CD4-positive, alpha-beta T cell treated with Interleukin-2 at 100 ng/mL for 4 hours (primary cell): ENCODE measurements around the gene UNC79.
"Not testable (repeated sequence)": the region's sequence is repeated elsewhere in the genome, so short reads cannot be mapped to it uniquely, and the experiment has no call there.

Source experiments
- DNase-seq: peaks from one replicate; pipeline ENCODE4 v3.0.0-alpha.2; 2020; ENCODE audit warnings: low spot score

The UNC79 gene

GRCh38 chr14:93430315-93431035, at the start of gene UNC79:
UNC79 (plus strand) TSS chr14:93430939; CDS start chr14:93431030, 91 bp downstream.
- DNase-seq = no peak

DNA sequence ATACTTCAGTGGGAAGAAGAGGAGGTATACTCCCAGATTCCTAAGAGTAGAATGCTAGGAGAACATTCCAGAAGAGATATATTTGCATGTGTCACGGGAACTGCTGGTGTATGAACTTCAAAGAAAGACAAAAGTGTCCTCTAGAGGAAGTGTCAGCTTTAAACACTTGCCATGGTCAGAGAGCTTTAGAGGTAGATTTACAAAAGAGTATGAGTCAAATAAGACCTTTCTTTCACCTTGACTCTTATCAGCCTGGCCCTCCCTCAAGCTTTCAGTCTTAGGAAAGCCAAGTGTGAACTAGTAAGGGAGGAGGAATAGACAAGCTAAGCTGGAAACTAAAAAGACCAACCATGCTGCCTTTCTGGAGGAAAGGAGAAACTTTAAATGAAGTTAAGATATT, 49.1 kb upstream of the UNC79 start:
- DNase-seq = no peak

- DNase-seq = not testable (repeated sequence)
Observed at GRCh38 chr14:93384256-93384655, 46.5 kb upstream of the UNC79 start.

GRCh38 chr14:93395231-93395630, 35.5 kb upstream of the UNC79 start:
- no peak for DNase-seq

DNA sequence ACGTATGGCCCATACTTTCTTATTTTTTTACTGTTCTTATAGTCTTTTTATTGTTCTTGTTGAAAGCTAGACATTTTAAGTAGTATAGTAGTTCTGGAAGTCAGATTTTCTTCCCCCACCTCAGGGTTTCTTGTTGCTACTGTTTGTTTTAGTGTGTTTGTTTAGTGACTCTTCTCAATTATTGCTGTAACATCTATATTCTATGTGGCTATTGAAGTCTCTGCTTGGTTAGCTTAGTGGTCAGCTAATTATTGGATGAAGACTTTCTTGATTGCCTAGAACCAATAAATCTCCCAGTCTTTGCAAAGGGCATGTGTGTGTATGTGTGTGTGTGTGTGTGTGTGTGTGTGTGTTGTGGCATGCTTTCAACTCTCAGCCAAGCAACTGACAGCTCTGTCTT, 34.3 kb upstream of the UNC79 start:
- no peak for DNase-seq

- no peak for DNase-seq
Observed at GRCh38 chr14:93398491-93398890, 32.2 kb upstream of the UNC79 start.

DNA sequence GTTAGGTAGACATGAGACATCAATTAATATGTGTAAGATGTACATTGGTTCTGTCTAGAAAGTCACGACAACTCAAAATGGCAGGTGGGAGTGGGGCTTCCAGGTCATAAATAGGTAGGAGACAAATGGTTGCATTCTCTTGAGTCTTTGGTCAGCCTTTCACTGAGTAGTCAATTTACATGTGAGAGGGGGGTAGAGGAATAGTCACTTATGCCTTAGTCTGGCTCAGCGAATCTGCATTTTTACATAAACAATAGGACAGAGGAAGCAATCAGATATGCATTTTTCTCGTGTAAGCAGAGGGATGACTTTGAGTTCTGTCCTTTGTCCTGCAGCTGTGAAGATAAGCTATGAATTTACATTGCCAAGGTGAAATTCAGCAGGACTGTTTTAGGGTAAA, 27.8 kb upstream of the UNC79 start:
- no peak for DNase-seq

- DNase-seq = no peak
Observed at GRCh38 chr14:93410021-93410420, 20.7 kb upstream of the UNC79 start.

GRCh38 chr14:93410893-93411292, 19.8 kb upstream of the UNC79 start:
- DNase-seq = no peak

DNA sequence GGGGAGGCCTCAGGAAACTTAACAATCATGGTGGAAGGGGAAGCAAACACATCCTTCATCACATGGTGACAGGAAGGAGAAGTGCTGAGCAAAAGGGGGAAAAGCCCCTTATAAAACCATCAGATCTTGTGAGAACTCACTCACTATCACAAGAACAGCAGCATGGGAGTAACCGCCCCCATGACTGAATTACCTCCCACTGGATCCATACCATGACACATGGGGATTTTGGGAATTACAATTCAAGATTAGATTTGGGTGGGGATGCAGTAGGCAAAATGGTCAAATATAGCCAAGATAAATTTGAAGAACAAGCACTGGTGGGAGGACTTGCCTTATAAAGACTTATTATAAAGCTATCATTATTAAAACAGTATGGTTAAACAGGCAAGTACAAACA, 5.6 kb upstream of the UNC79 start:
- DNase-seq = not testable (repeated sequence)

DNA sequence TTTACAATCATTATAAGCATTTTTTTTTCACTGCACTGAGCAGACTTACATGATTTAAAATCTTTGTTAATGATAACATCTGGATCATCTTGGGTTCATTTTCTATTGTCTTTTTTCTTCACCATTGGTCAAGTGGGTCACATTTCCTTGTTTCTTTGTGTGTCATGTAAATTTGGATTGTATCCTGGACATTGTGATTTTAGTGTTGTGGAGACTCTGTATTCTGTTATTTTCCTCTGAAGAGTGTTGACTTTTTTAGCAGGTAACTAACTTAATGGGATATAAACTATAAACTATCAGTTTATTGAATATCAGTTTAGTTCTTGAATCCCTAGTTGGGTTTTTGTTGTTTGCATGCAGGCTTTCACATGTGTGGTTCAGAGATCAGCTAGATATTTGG, 4.0 kb upstream of the UNC79 start:
- no peak for DNase-seq

DNA sequence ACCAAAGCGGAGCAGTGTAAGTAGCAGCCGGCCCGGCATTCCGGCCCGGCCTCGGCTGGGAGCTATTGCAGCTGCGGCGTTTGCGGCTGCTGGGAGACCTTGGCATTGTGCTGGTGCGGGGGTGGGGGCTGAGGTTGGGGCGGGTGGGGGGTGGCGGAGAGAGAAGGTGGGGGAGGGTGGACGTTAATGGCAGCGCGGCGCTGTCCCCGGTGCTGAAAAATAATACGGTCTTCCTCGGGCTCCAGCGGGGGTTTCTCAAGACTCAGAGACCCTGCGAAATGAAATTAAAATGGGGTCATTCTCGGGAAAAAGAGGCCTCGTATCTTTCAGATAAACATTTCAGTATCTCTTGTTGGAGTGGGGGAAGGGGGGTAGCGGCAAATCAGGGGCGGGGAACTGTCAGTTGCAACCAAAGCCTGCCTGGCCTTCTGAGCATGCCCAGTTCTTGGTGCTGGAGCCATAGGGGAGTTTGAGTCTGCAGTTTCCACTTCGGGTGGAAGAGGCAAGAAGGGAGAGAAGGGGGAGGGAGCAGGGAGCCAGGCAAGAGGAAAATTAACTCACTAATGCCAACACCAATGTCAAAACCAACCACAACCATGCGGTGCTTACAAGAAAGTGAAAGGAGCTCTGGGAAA, 414 bp downstream of the UNC79 start:
- no peak for DNase-seq

DNA sequence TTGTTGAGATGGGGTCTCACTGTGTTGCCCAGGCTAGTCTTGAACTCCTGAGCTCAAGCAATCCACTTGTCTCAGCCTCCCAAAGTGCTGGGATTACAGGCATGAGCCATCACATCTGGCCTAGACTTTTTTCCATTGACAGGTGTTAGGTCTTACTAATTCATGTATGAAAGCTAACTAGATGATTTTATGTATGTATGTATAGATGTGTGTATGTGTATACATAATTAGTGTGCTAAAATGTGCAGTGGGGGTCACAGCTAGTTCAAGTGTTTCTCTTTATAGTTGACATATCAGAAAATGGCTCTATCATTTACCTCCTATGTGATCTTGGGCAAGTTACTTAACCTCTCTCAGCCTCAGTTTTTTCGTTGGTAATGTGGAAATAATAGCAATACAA, 23.5 kb downstream of the UNC79 start:
- no peak for DNase-seq

DNA sequence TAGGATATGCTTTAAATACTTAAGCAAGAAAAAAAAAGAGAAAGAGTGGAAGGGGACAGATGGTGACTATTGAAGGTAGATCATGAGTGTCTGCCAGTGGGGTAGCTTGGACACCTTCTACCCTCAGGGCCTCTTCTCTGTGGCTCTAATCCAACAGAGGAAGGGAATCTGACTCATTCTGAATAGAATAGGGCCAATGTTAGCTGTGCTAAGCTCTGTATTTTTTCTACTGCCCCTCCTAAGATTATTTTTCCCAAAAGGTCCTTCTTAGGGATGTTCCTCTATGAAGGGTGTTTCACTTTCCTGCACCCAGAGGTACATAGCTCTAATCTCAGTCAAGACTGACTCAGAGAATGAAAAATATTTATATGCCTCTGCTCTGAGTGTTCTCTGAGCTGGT, 25.6 kb downstream of the UNC79 start:
- DNase-seq = no peak

- no peak for DNase-seq
Observed at GRCh38 chr14:93458234-93458633, 27.5 kb downstream of the UNC79 start.

GRCh38 chr14:93462479-93462878, 31.7 kb downstream of the UNC79 start:
- no peak for DNase-seq

- DNase-seq = no peak
Observed at GRCh38 chr14:93464271-93464670, 33.5 kb downstream of the UNC79 start.

- DNase-seq = no peak
Observed at GRCh38 chr14:93475471-93475870, 44.7 kb downstream of the UNC79 start.

GRCh38 chr14:93476305-93476704, 45.6 kb downstream of the UNC79 start:
- DNase-seq = no peak

- not testable (repeated sequence) for DNase-seq
Observed at GRCh38 chr14:93479074-93479473, 48.3 kb downstream of the UNC79 start.

DNA sequence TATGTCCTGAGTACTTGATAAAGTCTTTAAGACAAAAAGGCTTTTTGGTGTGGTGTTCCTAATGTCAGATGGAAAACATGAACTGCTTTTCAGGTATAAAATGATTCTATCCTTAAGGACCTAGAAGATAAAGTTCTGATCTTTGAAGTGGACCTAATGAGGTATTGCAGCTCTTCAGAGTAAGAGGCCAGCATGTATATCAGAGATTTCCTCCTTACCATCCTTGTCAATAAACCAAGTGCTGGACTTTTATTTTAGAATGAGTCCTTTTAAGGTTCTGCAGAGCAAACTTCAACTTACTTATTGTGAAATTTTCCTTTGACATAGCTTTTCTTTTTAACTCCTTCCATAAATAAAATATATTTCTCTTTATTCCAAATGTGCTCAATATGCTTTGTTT, 50.1 kb downstream of the UNC79 start:
- no peak for DNase-seq

DNA sequence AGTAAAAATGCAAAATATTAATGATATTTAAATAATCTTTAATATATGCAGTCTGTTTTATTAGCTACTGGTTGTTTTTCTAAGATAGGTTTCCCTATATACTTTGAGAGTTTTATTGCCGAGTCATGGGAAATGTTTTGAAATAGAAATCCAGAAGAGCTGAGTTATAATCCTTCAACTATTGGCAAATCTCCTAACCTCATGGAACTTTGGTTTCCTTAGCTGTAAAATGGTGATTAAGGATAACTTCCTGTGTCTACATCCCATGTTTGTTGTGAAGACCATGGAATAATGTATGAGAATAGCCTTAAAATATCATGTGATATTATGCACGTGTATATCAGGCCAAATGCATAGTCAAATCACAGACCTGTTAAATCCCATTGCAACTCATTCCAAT, 51.0 kb downstream of the UNC79 start:
- no peak for DNase-seq

DNA sequence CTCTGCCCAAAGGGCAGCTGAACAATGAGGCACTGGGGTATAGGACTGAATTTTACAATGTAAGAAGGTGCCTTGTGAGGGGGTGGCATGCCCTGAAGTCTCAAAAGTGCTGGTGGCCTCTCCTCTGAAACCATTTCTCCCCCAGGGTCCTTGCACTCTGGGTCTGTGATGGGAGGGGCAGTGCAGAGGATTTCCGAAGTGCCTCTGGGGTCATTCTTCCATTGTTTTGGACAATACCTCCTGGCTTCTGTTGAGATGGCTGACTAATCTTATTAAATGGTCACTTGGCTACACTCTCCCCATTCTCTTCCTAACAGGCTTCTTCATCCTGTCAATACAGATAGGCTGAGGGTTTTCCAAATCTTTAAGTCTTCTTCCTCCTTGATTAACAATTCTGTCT, 59.3 kb downstream of the UNC79 start:
- no peak for DNase-seq

DNA sequence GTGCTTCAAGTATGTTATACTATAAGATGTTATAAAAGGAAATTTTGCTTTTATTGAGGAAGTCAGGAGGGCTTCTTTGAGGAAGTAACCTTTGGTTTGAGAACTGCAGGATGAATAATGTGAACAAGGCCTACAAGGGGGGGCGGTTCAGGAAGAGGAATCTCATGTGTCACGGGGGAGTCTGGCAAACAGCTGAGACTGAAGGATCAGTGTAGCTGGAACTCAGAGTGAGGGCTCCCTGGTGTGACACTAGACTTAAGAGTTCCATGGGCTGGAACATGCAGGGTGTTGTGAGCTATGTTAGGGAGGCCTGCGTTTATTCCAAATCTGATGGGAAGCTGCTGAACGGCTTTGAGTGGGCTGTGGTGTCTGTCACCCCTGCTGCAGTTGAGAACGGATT, 62.3 kb downstream of the UNC79 start:
- DNase-seq = no peak
